ENCODE data around the gene WWOX. TPM values are rescaled to one million over a fixed set of nuclear protein-coding genes. Genes with fewer than 3 reads are reported as not detected.

The WWOX gene
- total and polyA plus RNA-seq, 2 of the 8 experiments (the other 6 are each of a cell fraction or from before 2014, with no cell fraction given), result 5.4 to 16.7 TPM

DNA sequence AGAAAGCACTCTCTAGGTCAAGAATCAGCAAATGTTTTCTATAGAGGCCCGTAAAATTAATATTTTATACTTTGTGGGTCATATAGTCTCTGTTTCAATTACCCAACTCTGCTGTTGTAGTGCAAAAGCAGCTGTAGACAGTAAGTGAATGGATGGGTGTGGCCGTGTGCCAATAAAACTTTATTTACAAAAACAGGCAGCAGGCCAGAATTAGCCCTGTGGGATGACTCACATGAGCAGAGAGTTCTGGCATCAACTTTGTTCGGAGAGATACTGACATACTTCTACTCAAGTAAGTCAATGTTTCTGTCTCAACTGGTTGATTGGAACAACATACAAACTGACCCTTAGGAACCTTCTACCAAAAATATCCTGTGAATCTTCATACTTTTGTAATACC lies 884.9 kb downstream of the WWOX start:
- H2BK12ac ChIP-seq (ENCODE audit: low read depth, low read length), result no peak overlapping the region
- no peak overlapping the region for H2BK15ac ChIP-seq (ENCODE audit: low read length)
- no peak overlapping the region for H3K4me3 ChIP-seq (ENCODE audit: extremely low read depth in 1 of 4, insufficient read depth in 2 of 4, low read depth in 3 of 4, low read length in 4 of 4)
- H2BK20ac ChIP-seq (ENCODE audit: low read length), result no peak overlapping the region
- POLR2A ChIA-PET (ENCODE audit: partially characterized antibody), result no interaction called here
- no peak overlapping the region for H4K5ac ChIP-seq (ENCODE audit: insufficient read length, low read depth, low read length)
- H4K20me1 ChIP-seq (replicated peaks in 1 of 2; ENCODE audit: control insufficient read depth in 1 of 2, insufficient read depth in 2 of 2, low read length in 2 of 2), result no peaks in the 10 kb centered on the region
- 91% methylated on average over 3 of the region's 3 CpGs; no CpG with 5 or more reads in 1 of the 2 experiments for WGBS, 2 experiments (ENCODE audit: extremely low coverage in 1 of 2, insufficient coverage in 1 of 2, insufficient read length in 1 of 2, insufficient replicate concordance in 2 of 2, low coverage in 1 of 2, low lambda C conversion rate in 2 of 2, missing lambda C conversion rate in 1 of 2)
- H3K27ac ChIP-seq (ENCODE audit: low read depth, low read length), result no peak overlapping the region
- no peaks in the 10 kb centered on the region for H3K23me2 ChIP-seq (ENCODE audit: low read depth, low read length)
- no peaks in the 10 kb centered on the region for H3K27me3 ChIP-seq (replicated peaks in 1 of 4; ENCODE audit: control insufficient read depth in 3 of 4, extremely low read depth in 1 of 4, insufficient read depth in 3 of 4, low read length in 3 of 4)
- no peak for TF ChIP-seq USF2 (IDR thresholded peaks at IDR 0.05; ENCODE audit: low read length)
- no peak for TF ChIP-seq SUZ12 (IDR thresholded peaks at IDR 0.05; ENCODE audit: low read length)
- TF ChIP-seq RBBP5 (IDR thresholded peaks at IDR 0.05; ENCODE audit: borderline replicate concordance, low read depth, low read length), result no peak
- no peak for TF ChIP-seq CTBP2 (IDR thresholded peaks at IDR 0.05; ENCODE audit: borderline replicate concordance, insufficient read depth, insufficient read length, low read length)
- TF ChIP-seq SP2 (IDR thresholded peaks at IDR 0.05; ENCODE audit: low read length), result no peak
- no peak for TF ChIP-seq MAFK (IDR thresholded peaks at IDR 0.05; ENCODE audit: low read depth, low read length)
- no peak for TF ChIP-seq TBP (IDR thresholded peaks at IDR 0.05; ENCODE audit: low read depth, low read length)
- TF ChIP-seq KDM1A (IDR thresholded peaks at IDR 0.05; ENCODE audit: borderline replicate concordance, low read length), result no peak
- TF ChIP-seq BCL11A (IDR thresholded peaks at IDR 0.05; ENCODE audit: low read depth in 2 of 2, low read length in 2 of 2), result no peak
- no peak for TF ChIP-seq SP4 (IDR thresholded peaks at IDR 0.05; ENCODE audit: low read length)
- no peak for TF ChIP-seq ZNF274 (IDR thresholded peaks at IDR 0.05; ENCODE audit: borderline replicate concordance, extremely low read depth, low read length)
- no peak for TF ChIP-seq HDAC6 (IDR thresholded peaks at IDR 0.05; ENCODE audit: low read depth, low read length)
- TF ChIP-seq, protein P1, sequence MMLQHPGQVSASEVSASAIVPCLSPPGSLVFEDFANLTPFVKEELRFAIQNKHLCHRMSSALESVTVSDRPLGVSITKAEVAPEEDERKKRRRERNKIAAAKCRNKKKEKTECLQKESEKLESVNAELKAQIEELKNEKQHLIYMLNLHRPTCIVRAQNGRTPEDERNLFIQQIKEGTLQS (IDR thresholded peaks at IDR 0.05; ENCODE audit: insufficient read depth, low read depth, low read length), result no peak
- FAIRE-seq (no peak), DNase-seq (ENCODE audit: low read depth in 1 of 2, low spot score in 2 of 2) (no peak)
- H4K8ac ChIP-seq (ENCODE audit: extremely low read depth, insufficient read depth, low read length), result no peak overlapping the region
- no peaks in the 10 kb centered on the region for H3K79me2 ChIP-seq (ENCODE audit: control insufficient read depth in 1 of 2, insufficient read depth in 2 of 2, low read length in 2 of 2)
- H3K4me1 ChIP-seq (replicated peaks in 1 of 4; ENCODE audit: control insufficient read depth in 3 of 4, insufficient read depth in 4 of 4, low read length in 3 of 4), result peaks cover 0 to 4% (median 2%) of the 10 kb centered on the region in 4 experiments; a peak in 2 of 7 replicates
- H4K91ac ChIP-seq (replicated peaks; ENCODE audit: insufficient read length, low read length), result no peak overlapping the region
- no peak overlapping the region for H3K9ac ChIP-seq (replicated peaks in 1 of 4; ENCODE audit: extremely low read depth in 1 of 4, low read depth in 3 of 4, low read length in 3 of 4)
- H3K18ac ChIP-seq (ENCODE audit: extremely low read depth, low read length), result no peak overlapping the region
- no peaks in the 10 kb centered on the region for H3K36me3 ChIP-seq (ENCODE audit: control insufficient read depth in 2 of 4, insufficient read depth in 4 of 4, low read length in 3 of 4)
- H2BK120ac ChIP-seq (replicated peaks; ENCODE audit: low read depth, low read length), result no peak overlapping the region
- no peak overlapping the region for H2BK5ac ChIP-seq (ENCODE audit: low read depth, low read length)
- H3K4ac ChIP-seq (replicated peaks; ENCODE audit: insufficient read length, low read depth, low read length), result no peak overlapping the region
- H3K14ac ChIP-seq (ENCODE audit: insufficient read length), result no peak overlapping the region
- no peaks in the 10 kb centered on the region for H3K9me3 ChIP-seq (ENCODE audit: insufficient read depth in 2 of 2, low read depth in 1 of 2, low read length in 1 of 2)
- H2AK5ac ChIP-seq (ENCODE audit: low read depth, low read length), result no peak overlapping the region
- CTCF ChIA-PET (ENCODE audit: partially characterized antibody), result interaction anchor here (1.0 to 2.0 kb wide), 3 partner anchors 21 to 96 kb away, joined by 3 to 5 read pairs (median 5); no protein-coding TSS in a partner anchor
- no peak overlapping the region for H3K4me2 ChIP-seq (ENCODE audit: insufficient read depth in 1 of 2, low read depth in 2 of 2, low read length in 2 of 2)
- H3K23ac ChIP-seq (ENCODE audit: insufficient read length), result no peak overlapping the region
- H3K79me1 ChIP-seq (ENCODE audit: low read depth, low read length), result no peaks in the 10 kb centered on the region
- no peak overlapping the region for H3K56ac ChIP-seq (replicated peaks; ENCODE audit: insufficient read length, low read depth, low read length)
- H2AFZ ChIP-seq (ENCODE audit: low read length), result no peak overlapping the region; the same call in 1 of the 2 replicates

Measured in H1 (cell line).